GM12865 (cell line): Measurements from ENCODE around the gene RASA3.

ENCODE experiments used
- DNase-seq: peaks from one replicate; pipeline ENCODE4 v3.0.0; 2010; ENCODE audit warnings: low read depth
- H3K4me3 ChIP-seq: 2 replicates; pipeline ENCODE4 v1.5.1; 2011; ENCODE audit warnings: mild to moderate bottlenecking, low read depth, low read length, control low read depth
- TF ChIP-seq, protein P1 (sequence below): IDR thresholded peaks from 2 replicates; pipeline ENCODE4 v1.5.1; 2011; ENCODE audit warnings: low read length, control low read depth, low read depth, inconsistent platforms; ENCODE audit not compliant: insufficient read depth; ENCODE audit errors: missing control alignments

Gene RASA3

DNA sequence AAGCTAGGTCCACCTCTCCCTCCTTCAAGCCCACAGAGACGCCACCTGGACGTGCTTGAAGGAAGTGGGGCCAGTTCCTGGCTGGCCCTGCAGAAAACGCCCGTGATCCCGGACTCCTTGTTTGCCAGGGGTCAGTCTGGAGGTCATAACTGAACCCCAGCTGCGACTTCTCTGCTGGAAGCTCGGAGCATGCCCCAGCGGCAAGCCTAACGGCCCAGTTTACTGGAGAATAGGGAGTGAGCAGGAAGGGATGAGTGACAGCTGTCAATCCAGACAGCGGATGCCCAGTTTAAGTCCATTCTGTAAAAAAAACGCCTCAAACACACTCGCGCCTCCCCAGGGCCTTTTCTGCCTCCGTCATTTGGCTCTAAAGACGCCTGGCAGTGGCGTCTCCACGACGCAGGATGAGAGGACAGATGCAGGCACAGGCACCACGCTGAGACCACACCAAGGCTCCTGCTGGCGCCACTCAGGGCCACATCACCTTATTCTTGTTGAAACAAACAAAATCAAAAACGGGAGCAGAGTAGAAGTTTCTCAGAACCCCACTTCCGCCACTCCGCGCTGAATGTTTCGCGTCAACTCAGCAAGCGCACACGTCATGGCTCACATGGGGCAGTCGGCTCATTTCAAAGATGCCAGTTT is 57.6 kb downstream of the RASA3 start:
- TF ChIP-seq, protein P1, sequence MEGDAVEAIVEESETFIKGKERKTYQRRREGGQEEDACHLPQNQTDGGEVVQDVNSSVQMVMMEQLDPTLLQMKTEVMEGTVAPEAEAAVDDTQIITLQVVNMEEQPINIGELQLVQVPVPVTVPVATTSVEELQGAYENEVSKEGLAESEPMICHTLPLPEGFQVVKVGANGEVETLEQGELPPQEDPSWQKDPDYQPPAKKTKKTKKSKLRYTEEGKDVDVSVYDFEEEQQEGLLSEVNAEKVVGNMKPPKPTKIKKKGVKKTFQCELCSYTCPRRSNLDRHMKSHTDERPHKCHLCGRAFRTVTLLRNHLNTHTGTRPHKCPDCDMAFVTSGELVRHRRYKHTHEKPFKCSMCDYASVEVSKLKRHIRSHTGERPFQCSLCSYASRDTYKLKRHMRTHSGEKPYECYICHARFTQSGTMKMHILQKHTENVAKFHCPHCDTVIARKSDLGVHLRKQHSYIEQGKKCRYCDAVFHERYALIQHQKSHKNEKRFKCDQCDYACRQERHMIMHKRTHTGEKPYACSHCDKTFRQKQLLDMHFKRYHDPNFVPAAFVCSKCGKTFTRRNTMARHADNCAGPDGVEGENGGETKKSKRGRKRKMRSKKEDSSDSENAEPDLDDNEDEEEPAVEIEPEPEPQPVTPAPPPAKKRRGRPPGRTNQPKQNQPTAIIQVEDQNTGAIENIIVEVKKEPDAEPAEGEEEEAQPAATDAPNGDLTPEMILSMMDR = no peak
- no peak overlapping the region for H3K4me3 ChIP-seq
- DNase-seq = no peak

DNA sequence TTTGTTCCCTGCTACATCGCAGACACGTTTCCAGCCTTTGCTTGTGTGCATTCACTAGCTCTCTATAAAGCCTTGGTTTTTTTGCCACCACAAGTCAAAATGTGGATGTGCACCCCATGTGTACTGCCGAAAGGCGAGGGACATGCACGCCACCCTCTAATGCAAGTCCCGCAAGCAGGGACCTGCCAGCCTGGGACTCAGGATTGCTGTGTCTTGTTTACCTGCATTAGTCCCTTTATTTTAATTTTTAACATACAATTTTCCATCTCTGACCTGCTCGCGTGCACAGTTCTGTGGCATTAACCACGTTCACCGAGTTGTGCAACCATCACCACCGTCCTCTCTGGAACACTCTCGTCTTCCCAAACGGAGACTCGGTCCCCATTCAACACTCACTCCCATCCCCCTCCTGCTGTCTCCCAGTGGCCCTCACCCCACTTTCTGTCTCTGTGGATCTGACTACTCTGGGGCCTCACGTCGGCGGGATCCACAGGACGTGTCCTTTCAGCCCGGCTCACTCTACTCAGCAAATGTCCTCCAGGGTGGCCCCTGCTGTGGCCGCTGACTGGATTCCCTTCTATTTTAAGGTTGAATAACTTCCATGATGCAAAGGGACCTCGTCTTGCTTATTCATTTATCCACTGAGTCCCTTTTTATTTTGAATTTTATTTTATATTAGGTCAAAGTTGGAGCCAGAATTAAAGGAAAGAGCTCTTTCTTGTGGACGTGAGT is 58.4 kb downstream of the RASA3 start:
- H3K4me3 ChIP-seq = no peak overlapping the region
- TF ChIP-seq, protein P1 = no peak

DNA sequence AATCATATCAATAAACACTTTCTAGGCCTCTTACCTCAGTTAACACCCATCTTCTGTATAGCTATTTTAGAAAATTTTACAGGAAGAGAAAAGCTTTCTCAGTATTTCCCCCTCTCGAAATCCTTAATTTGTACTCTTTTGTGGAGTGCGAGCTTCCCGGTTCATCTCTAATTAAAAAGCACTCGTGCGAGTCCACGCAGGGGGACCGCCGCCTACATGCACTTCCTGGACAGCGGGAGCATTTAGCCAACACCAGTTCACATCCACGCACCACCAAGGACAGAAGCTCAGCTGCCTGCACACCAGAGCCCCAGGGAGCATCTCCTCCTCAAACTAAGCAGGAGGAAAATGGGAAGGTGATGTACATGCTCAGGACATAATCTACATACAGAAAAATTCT is 60.0 kb downstream of the RASA3 start:
- H3K4me3 ChIP-seq = no peak overlapping the region
- TF ChIP-seq, protein P1 = no peak
- DNase-seq = no peak

More for the DNA sequence above, 58.4 kb downstream of the RASA3 start:
- DNase-seq = no peak

DNA sequence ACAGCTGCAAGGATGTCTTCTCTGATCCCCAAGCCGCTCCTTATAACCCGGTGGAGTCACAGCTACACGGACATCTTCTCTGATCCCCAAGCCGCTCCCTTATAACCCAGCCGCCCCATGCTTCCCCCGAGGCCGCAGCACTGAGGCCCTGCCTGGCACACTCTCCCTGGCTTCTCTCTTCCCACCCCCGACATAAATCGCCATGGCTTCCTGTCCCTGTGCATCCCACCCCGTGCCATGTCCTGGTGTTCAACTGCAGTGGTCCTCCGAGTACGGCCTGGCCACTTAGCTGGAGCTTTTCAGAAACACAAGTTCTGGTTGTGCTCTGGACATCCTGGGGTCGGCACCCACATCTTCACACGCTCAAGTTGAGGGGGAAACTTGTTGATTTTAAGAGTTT is 60.4 kb downstream of the RASA3 start:
- no peak overlapping the region for H3K4me3 ChIP-seq
- TF ChIP-seq, protein P1 = no peak
- no peak for DNase-seq

DNA sequence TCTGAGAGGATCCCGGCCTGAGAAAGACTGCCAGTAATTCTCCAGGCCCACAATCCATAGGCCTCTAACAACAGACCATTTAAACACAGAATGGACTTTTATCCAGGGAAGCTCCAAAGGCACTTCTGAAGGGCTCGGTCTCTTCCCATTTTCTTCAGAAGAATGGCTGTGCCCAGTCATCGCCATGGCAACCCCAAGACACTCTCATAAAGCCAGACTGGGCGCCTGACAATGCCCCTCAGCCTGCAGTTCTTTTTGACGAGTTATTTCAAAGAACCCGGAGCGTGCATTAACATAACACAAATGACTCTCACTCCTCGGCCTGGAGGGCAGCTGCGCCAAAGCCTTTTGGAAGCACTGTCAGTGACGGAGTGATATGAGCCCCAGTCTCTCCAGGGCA is 61.0 kb downstream of the RASA3 start:
- TF ChIP-seq, protein P1 = no peak
- H3K4me3 ChIP-seq = no peak overlapping the region
- no peak for DNase-seq

DNA sequence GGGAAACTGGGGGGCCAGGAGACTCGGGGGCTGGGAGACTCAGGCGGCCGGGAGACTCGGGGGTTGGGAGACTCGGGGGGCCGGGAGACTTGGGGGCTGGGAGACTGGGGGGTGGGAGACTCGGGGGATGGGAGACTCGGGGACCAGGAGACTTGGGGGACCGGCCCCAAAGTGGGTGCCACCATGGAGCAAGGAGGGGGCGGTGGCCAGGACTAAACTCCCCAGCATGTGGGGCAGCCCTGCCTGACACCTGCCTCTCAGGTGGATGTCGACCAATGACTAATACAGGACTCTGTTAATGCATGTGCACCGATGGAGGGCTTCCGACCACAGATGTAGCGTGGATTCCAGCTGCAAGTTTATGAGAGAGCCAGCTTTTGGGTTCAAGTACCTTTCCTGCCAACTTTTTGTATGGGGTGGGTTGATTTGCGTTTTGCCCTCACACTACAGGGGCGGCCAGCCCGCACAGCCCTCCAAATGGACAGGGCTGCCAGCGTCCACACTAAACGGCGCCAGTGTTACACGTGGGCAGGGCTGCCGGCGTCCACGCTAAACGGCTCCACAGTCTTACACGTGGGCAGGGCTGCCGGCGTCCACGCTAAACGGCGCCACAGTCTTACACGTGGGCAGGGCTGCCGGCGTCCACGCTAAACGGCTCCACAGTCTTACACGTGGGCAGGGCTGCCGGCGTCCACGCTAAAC is 62.2 kb downstream of the RASA3 start:
- TF ChIP-seq, protein P1 = no peak
- DNase-seq = no peak
- no peak overlapping the region for H3K4me3 ChIP-seq
